ENCODE results near the gene OR10R2.

GRCh38 chr1:158496374-158496773, 24.4 kb downstream of the OR10R2 start:
- TF ChIP-seq, protein P1, sequence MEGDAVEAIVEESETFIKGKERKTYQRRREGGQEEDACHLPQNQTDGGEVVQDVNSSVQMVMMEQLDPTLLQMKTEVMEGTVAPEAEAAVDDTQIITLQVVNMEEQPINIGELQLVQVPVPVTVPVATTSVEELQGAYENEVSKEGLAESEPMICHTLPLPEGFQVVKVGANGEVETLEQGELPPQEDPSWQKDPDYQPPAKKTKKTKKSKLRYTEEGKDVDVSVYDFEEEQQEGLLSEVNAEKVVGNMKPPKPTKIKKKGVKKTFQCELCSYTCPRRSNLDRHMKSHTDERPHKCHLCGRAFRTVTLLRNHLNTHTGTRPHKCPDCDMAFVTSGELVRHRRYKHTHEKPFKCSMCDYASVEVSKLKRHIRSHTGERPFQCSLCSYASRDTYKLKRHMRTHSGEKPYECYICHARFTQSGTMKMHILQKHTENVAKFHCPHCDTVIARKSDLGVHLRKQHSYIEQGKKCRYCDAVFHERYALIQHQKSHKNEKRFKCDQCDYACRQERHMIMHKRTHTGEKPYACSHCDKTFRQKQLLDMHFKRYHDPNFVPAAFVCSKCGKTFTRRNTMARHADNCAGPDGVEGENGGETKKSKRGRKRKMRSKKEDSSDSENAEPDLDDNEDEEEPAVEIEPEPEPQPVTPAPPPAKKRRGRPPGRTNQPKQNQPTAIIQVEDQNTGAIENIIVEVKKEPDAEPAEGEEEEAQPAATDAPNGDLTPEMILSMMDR (IDR thresholded peaks at IDR 0.05), result peak in 1 of 6 experiments; percentile 20
- no peak for TF ChIP-seq POLR2A (IDR thresholded peaks at IDR 0.05)

Measured in Peyer's patch (tissue), 4 donors.